B cell (primary cell): Measurements from ENCODE around the gene C1orf226. TPM values are rescaled to one million over a fixed set of nuclear protein-coding genes. Genes with fewer than 3 reads are reported as not detected.

Source experiments
- ATAC-seq: fragments of 200-7000 bp; cut with Tn5 transposase; one replicate; pipeline ENCODE4 v1.10.0; 2021; ENCODE audit warnings: low read depth, mild to moderate bottlenecking, moderate number of reproducible peaks, moderate library complexity
- CTCF ChIA-PET: fragments of 350-600 bp; sonication (Branson Sonifier 250); formaldehyde crosslinking; loops from one replicate; lab custom pipeline; 2021; ENCODE audit warnings: antibody characterized with exemption, inconsistent platforms; lab: Charles Lee
- POLR2A ChIA-PET: fragments of 350-600 bp; sonication (Branson Sonifier 250); formaldehyde crosslinking; loops from one replicate; lab custom pipeline; 2021; ENCODE audit warnings: antibody characterized with exemption; lab: Charles Lee
- DNase-seq: peaks from one replicate; pipeline ENCODE4 v3.0.0; 2013
- H2AFZ ChIP-seq: 2 replicates; pipeline ENCODE4 v1.6.1; 2012; ENCODE audit warnings: mild to moderate bottlenecking, low read depth, low read length; ENCODE audit not compliant: insufficient read depth, poor library complexity, severe bottlenecking
- H3K27ac ChIP-seq, 2 donors: 1 replicate in 1 of 2; 2 replicates in 1 of 2; pipeline ENCODE4 v1.5.1; 2012 to 2013; ENCODE audit warnings: low read length in 2 of 2, mild to moderate bottlenecking in 2 of 2, moderate library complexity in 1 of 2
- H3K27me3 ChIP-seq, 4 experiments: fragments of 200-600 bp in 1 of 4; sonication (generic) in 1 of 4; replicated peaks in 1 of 4; 1 replicate in 2 of 4; 2 replicates in 2 of 4; pipeline versions ENCODE4 v1.6.1 to v1.7.0; 2013 to 2016; ENCODE audit warnings: low read length in 3 of 4, mild to moderate bottlenecking in 2 of 4, mixed read lengths in 1 of 4, moderate library complexity in 1 of 4; ENCODE audit not compliant: insufficient read depth in 4 of 4, control insufficient read depth in 3 of 4; ENCODE audit errors: control extremely low read depth in 1 of 4
- H3K36me3 ChIP-seq, 2 experiments: replicated peaks in 1 of 2; 1 replicate in 1 of 2; 2 replicates in 1 of 2; pipeline versions ENCODE4 v1.6.1 to v1.7.1; 2013; ENCODE audit warnings: low read length in 1 of 2; ENCODE audit not compliant: insufficient read depth in 2 of 2, control insufficient read depth in 1 of 2; ENCODE audit errors: control extremely low read depth in 1 of 2, extremely low read depth in 1 of 2
- H3K4me1 ChIP-seq, 2 donors: fragments of 200-600 bp in 1 of 2; sonication (generic) in 1 of 2; 1 replicate in 1 of 2; 2 replicates in 1 of 2; pipeline versions ENCODE4 v1.5.1 to v1.6.1; 2013 to 2017; ENCODE audit warnings: low read length in 2 of 2; ENCODE audit not compliant: control insufficient read depth in 2 of 2, insufficient read depth in 2 of 2
- H3K4me2 ChIP-seq: replicated peaks from 2 replicates; pipeline ENCODE3; 2012; ENCODE audit warnings: mild to moderate bottlenecking, low read depth, low read length; ENCODE audit not compliant: poor library complexity, severe bottlenecking
- H3K4me3 ChIP-seq, 5 experiments: fragments of 200-600 bp in 1 of 5; sonication (generic) in 1 of 5; 1 replicate in 3 of 5; 2 replicates in 2 of 5; pipeline versions ENCODE4 v1.5.1 to v1.7.0; 2011 to 2016; ENCODE audit warnings: low read length in 4 of 5, mild to moderate bottlenecking in 4 of 5, low read depth in 2 of 5, control low read depth in 1 of 5, moderate library complexity in 1 of 5; ENCODE audit not compliant: insufficient read depth in 1 of 5; ENCODE audit errors: control extremely low read depth in 1 of 5, extremely low read depth in 1 of 5
- H3K79me2 ChIP-seq: fragments of 200-600 bp; sonication (generic); one replicate; pipeline ENCODE4 v1.6.0; 2016; ENCODE audit warnings: low read length; ENCODE audit not compliant: control insufficient read depth, insufficient read depth
- H3K9ac ChIP-seq: fragments of 200-600 bp; sonication (generic); 2 replicates; pipeline ENCODE4 v1.6.1; 2017; ENCODE audit warnings: mild to moderate bottlenecking, low read length, moderate library complexity
- H3K9me3 ChIP-seq, 3 donors: one replicate each; pipeline versions ENCODE4 v1.6.1 to v1.7.1; 2013; ENCODE audit warnings: low read length in 2 of 3; ENCODE audit not compliant: control insufficient read depth in 2 of 3, insufficient read depth in 1 of 3; ENCODE audit errors: control extremely low read depth in 1 of 3
- H4K20me1 ChIP-seq: 2 replicates; pipeline ENCODE4 v1.6.0; 2012; ENCODE audit warnings: mild to moderate bottlenecking, low read length; ENCODE audit not compliant: insufficient read depth, control insufficient read depth, poor library complexity, severe bottlenecking
- H3K27ac Mint-ChIP-seq: one replicate; pipeline ENCODE4 v1.8.0; 2021; ENCODE audit warnings: mixed read lengths
- H3K27me3 Mint-ChIP-seq: one replicate; pipeline ENCODE4 v1.8.0; 2021; ENCODE audit warnings: mixed read lengths
- H3K4me1 Mint-ChIP-seq: one replicate; pipeline ENCODE4 v1.8.0; 2021; ENCODE audit warnings: mixed read lengths
- H3K4me3 Mint-ChIP-seq: one replicate; pipeline ENCODE4 v1.8.0; 2021; ENCODE audit warnings: mixed read lengths
- H3K9me3 Mint-ChIP-seq: one replicate; pipeline ENCODE4 v1.8.0; 2022; ENCODE audit warnings: mixed read lengths; ENCODE audit not compliant: insufficient read depth
- EZH2 ChIP-seq: IDR thresholded peaks from 2 replicates; pipeline ENCODE4 v1.6.1; 2012; ENCODE audit warnings: borderline replicate concordance, low read depth, mild to moderate bottlenecking, moderate library complexity, low read length; ENCODE audit not compliant: insufficient read depth, poor library complexity, severe bottlenecking
- WGBS: methylation state at CpG from one replicate; pipeline ENCODE4 v1.1.5; 2013; ENCODE audit warnings: missing lambda C conversion rate; ENCODE audit not compliant: insufficient coverage; 5-methylcytosine and 5-hydroxymethylcytosine counted together
- intact Hi-C: fragments of 100-400 bp; cut with micrococcal nuclease; formaldehyde crosslinking; loops from one replicate; pipeline ENCODE4 v1.10.0; 2022
- polyA plus RNA-seq: library from polyadenylated mRNA; depleted of rRNA; stranded (reverse); fragments of >200 nt; gene quantifications from 2 replicates; pipeline ENCODE4 v1.2.3, GENCODE V29; 2012
- total RNA-seq, 2 donors: library from RNA; stranded (reverse); fragments of 120-200 nt in 1 of 2; gene quantifications; 1 replicate in 1 of 2; 2 replicates in 1 of 2; pipeline versions ENCODE4 v1.2.3 to v1.2.4, GENCODE V29; 2013 to 2022
- TF ChIP-seq, protein P1 (sequence below): fragments of 200-600 bp; IDR thresholded peaks from one replicate; pipeline ENCODE4 v1.8.0; 2022; ENCODE audit warnings: antibody characterized with exemption, mild to moderate bottlenecking

Gene C1orf226
- total and polyA plus RNA-seq, 2 donors (not counting 1 experiment from before 2014, with no cell fraction given) = 0.01 to 0.10 TPM

DNA sequence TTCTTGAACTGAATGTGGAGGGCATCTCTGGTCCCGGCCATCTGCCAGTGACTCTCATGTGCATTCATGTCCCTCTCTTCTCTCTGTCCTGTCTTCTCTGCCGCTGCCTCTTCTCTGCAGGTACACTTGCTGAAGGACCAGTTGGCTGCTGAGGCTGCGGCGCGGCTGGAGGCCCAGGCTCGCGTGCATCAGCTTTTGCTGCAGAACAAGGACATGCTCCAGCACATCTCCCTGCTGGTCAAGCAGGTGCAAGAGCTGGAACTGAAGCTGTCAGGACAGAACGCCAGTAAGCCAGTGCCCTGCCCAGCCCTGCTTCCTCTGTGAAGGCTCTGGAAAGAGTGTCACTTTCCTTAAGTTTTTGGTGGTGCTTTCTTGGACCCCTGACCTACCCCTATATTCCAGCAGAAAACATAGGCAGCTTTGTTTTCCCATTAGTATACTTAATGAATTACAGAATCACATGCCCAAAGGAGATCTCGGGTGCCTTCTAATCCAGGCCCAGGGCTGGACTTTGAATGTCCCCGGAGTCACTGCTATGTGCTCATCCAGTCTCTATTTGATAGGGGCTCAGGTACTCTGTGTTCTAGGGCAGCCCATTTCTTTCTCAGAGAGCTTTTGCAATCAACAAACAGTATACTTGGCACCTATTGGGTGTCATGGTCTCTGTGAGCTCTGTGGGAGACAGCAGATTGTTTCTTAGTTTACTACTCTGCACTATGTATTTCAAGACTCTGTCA lies 16.1 kb upstream of the C1orf226 start:
- no peak overlapping the region for H3K27ac Mint-ChIP-seq
- Histone ChIP-seq H3K79me2 (no peaks in the 10 kb centered on the region), H3K9me3 (no peaks in the 10 kb centered on the region), H3K27me3 (no peaks in the 10 kb centered on the region), H2AFZ (no peak overlapping the region), H3K4me2 (no peak overlapping the region), H3K4me1 (no peaks in the 10 kb centered on the region), H3K36me3 (no peaks in the 10 kb centered on the region), H4K20me1 (no peaks in the 10 kb centered on the region), H3K27ac (no peak overlapping the region), H3K4me3 (no peak overlapping the region), H3K9ac (no peak overlapping the region)
- TF ChIP-seq EZH2 = no peak
- TF ChIP-seq, protein P1, sequence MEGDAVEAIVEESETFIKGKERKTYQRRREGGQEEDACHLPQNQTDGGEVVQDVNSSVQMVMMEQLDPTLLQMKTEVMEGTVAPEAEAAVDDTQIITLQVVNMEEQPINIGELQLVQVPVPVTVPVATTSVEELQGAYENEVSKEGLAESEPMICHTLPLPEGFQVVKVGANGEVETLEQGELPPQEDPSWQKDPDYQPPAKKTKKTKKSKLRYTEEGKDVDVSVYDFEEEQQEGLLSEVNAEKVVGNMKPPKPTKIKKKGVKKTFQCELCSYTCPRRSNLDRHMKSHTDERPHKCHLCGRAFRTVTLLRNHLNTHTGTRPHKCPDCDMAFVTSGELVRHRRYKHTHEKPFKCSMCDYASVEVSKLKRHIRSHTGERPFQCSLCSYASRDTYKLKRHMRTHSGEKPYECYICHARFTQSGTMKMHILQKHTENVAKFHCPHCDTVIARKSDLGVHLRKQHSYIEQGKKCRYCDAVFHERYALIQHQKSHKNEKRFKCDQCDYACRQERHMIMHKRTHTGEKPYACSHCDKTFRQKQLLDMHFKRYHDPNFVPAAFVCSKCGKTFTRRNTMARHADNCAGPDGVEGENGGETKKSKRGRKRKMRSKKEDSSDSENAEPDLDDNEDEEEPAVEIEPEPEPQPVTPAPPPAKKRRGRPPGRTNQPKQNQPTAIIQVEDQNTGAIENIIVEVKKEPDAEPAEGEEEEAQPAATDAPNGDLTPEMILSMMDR = no peak
- H3K27me3 Mint-ChIP-seq = peaks cover 18% of the 10 kb centered on the region
- no peak for DNase-seq
- ChIA-PET POLR2A (no interaction called here), CTCF (no interaction called here)
- ATAC-seq = no peak
- intact Hi-C loops = no loop called here
- no peak overlapping the region for H3K4me3 Mint-ChIP-seq
- 97% methylated on average over 8 of the region's 10 CpGs for WGBS
- peaks cover 5% of the 10 kb centered on the region for H3K4me1 Mint-ChIP-seq
- H3K9me3 Mint-ChIP-seq = no peaks in the 10 kb centered on the region

GRCh38 chr1:162366149-162366548 lies 15.4 kb upstream of the C1orf226 start:
- Histone ChIP-seq H3K36me3 (no peaks in the 10 kb centered on the region), H3K27me3 (no peaks in the 10 kb centered on the region), H4K20me1 (no peaks in the 10 kb centered on the region), H3K4me2 (no peak overlapping the region), H3K4me3 (no peak overlapping the region), H3K27ac (no peak overlapping the region), H3K79me2 (no peaks in the 10 kb centered on the region), H2AFZ (no peak overlapping the region), H3K4me1 (no peaks in the 10 kb centered on the region), H3K9me3 (no peaks in the 10 kb centered on the region), H3K9ac (no peak overlapping the region)
- ChIA-PET CTCF (no interaction called here), POLR2A (no interaction called here)
- WGBS = no CpG with 5 or more reads among the region's 4 CpGs
- DNase-seq = no peak
- no peak overlapping the region for H3K27ac Mint-ChIP-seq
- ATAC-seq = no peak
- H3K27me3 Mint-ChIP-seq = peaks cover 18% of the 10 kb centered on the region
- no peak for TF ChIP-seq EZH2
- TF ChIP-seq, protein P1 = no peak
- H3K4me1 Mint-ChIP-seq = peaks cover 5% of the 10 kb centered on the region
- no peaks in the 10 kb centered on the region for H3K9me3 Mint-ChIP-seq
- intact Hi-C loops = no loop called here
- H3K4me3 Mint-ChIP-seq = no peak overlapping the region
